HepG2 (cell line): Measurements from ENCODE around the gene C9orf50.

Source experiments
- CBX1 ChIP-seq: IDR thresholded peaks from one replicate; pipeline ENCODE4 v1.6.1; 2016; ENCODE audit warnings: antibody characterized with exemption, low read depth
- ELK4 ChIP-seq: sonication (generic); formaldehyde crosslinking; IDR thresholded peaks from 2 replicates; pipeline ENCODE4 v1.9.0; 2021; ENCODE audit warnings: missing genetic modification reagents, borderline replicate concordance

DNA sequence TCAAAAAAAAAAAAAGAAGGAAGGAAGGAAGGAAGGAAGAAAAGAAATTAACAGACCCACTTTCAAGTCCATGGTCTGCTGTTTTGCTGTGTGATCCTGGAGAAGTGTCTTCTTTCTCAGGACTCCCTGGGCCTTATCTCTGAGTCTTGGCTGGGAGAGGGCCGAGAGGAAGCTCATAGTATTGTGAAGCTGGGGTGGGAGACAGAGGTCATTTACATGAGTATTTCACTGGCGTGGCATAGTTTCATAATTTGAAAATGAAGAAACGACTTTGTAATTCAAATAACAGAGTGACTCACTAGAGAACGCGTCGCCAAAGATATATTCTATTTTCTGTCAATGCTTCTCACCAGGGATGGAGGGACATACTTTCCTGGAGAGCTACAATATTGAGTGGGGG lies 2.4 kb upstream of the C9orf50 start:
- TF ChIP-seq ELK4 (CRISPR knock-in tag) (no peak), CBX1 (no peak)
